A673 (cell line): ENCODE measurements around the gene JMJD7.

ENCODE experiments used
- EZH2 ChIP-seq: fragments of 200-600 bp; sonication (generic); IDR thresholded peaks from 2 replicates; pipeline ENCODE4 v1.6.1; 2017; ENCODE audit warnings: borderline replicate concordance, low read depth, mild to moderate bottlenecking, mixed read lengths, antibody characterized with exemption, low read length; ENCODE audit not compliant: poor library complexity, severe bottlenecking
- TF ChIP-seq, protein P1 (sequence below): fragments of 300-800, 200-600 bp; sonication (generic); conservative IDR thresholded peaks from 2 replicates; pipeline ENCODE4 v1.5.1; 2017; ENCODE audit warnings: low read depth, mild to moderate bottlenecking, antibody characterized with exemption, low read length, moderate library complexity, mixed read lengths

DNA sequence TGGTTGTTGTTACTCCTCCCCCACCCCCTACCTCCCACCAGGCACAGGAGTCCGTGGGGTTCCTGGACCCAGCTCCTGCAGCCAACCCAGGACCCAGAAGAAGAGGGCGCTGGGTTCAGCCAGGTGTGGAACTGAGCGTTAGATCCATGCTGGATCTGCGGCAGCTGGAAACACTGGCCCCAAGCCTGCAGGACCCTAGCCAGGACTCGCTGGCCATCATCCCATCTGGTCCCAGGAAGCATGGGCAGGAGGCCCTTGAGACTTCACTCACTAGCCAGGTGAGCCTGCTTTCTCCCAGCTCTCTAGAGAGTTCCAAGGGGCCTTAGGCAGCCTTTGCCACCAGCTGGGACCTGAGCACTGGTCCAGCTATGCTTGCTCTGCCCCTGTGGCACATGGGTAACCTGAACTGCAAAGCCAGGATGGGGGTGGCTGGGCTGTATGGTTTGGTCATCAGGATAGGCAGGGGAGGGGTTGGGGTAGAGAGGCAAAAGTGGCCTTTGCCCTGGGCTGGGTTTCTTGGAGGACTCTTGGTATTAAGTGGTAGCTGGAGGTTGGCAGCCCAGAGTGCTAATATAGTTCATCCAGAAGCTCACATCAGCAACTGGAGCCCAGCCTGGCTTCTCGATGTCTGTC lies 7.0 kb upstream of the JMJD7 start:
- TF ChIP-seq, protein P1, sequence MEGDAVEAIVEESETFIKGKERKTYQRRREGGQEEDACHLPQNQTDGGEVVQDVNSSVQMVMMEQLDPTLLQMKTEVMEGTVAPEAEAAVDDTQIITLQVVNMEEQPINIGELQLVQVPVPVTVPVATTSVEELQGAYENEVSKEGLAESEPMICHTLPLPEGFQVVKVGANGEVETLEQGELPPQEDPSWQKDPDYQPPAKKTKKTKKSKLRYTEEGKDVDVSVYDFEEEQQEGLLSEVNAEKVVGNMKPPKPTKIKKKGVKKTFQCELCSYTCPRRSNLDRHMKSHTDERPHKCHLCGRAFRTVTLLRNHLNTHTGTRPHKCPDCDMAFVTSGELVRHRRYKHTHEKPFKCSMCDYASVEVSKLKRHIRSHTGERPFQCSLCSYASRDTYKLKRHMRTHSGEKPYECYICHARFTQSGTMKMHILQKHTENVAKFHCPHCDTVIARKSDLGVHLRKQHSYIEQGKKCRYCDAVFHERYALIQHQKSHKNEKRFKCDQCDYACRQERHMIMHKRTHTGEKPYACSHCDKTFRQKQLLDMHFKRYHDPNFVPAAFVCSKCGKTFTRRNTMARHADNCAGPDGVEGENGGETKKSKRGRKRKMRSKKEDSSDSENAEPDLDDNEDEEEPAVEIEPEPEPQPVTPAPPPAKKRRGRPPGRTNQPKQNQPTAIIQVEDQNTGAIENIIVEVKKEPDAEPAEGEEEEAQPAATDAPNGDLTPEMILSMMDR, result no peak
- no peak for TF ChIP-seq EZH2
